Fibroblast of mammary gland (primary cell): Measurements from ENCODE around the gene UQCC3.
"Not testable (repeated sequence)": the region's sequence is repeated elsewhere in the genome, so short reads cannot be mapped to it uniquely, and the experiment has no call there.

Source experiments
- DNase-seq: peaks from one replicate; pipeline ENCODE4 v3.0.0-alpha.2; 2010; ENCODE audit warnings: low read depth
- H3K4me3 ChIP-seq: 2 replicates; pipeline ENCODE4 v1.5.1; 2011; ENCODE audit warnings: low read depth, mild to moderate bottlenecking, low read length, moderate library complexity; ENCODE audit not compliant: control insufficient read depth
- TF ChIP-seq, protein P1 (sequence below): conservative IDR thresholded peaks from 2 replicates; pipeline ENCODE4 v1.5.1; 2011; ENCODE audit warnings: low read depth, low read length, inconsistent platforms; ENCODE audit not compliant: control insufficient read depth, insufficient read depth

UQCC3 gene

DNA sequence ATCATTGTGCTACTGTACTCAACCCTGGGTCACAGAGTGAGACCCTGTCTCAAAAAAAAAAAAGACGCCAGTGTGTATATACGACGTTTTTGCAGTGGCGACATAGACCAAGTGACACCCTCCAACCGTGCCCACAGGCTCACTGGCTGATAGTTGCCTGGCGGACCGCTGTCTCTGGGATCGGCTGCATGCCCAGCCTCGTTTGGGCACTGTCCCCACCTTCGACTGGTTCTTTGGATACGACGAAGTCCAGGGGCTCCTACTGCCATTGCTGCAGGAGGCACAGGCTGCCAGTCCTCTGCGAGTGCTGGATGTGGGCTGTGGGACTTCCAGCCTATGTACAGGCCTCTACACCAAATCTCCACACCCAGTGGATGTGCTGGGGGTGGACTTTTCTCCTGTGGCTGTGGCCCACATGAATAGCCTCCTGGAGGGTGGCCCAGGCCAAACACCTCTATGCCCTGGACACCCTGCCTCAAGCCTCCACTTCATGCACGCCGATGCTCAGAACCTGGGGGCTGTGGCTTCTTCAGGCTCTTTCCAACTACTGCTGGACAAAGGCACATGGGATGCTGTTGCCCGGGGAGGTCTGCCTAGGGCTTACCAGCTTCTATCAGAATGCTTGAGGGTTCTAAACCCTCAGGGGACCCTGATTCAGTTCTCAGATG is 5.1 kb upstream of the UQCC3 start:
- TF ChIP-seq, protein P1, sequence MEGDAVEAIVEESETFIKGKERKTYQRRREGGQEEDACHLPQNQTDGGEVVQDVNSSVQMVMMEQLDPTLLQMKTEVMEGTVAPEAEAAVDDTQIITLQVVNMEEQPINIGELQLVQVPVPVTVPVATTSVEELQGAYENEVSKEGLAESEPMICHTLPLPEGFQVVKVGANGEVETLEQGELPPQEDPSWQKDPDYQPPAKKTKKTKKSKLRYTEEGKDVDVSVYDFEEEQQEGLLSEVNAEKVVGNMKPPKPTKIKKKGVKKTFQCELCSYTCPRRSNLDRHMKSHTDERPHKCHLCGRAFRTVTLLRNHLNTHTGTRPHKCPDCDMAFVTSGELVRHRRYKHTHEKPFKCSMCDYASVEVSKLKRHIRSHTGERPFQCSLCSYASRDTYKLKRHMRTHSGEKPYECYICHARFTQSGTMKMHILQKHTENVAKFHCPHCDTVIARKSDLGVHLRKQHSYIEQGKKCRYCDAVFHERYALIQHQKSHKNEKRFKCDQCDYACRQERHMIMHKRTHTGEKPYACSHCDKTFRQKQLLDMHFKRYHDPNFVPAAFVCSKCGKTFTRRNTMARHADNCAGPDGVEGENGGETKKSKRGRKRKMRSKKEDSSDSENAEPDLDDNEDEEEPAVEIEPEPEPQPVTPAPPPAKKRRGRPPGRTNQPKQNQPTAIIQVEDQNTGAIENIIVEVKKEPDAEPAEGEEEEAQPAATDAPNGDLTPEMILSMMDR: no peak
- DNase-seq: no peak
- peak overlapping the region; percentile 94 for H3K4me3 ChIP-seq

DNA sequence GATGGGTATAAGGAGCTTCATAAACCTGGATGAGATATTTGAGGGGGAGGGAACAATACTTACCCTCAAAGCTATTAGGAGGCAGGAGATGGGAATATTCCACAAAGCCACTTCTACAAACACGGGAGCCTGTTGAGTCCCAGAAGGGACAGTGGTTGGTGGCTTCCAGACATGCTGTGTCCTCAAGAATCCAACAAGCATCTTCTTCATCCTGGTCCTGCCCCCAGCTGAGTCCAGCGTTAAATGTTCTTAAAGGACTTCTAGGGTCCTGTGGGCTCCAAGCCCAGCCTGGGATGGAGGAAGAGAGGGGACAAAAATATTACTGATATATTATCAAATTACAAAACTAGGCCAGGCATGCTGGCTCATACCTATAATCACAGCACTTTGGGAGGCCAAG is 4.0 kb upstream of the UQCC3 start:
- TF ChIP-seq, protein P1: no peak
- DNase-seq: no peak
- no peak overlapping the region for H3K4me3 ChIP-seq

GRCh38 chr11:62669420-62670161 is 1.9 kb upstream of the UQCC3 start:
- TF ChIP-seq, protein P1: no peak
- no peak for DNase-seq
- no peak overlapping the region for H3K4me3 ChIP-seq

- DNase-seq: peak; percentile 41
- peak overlapping the region; percentile 86 for H3K4me3 ChIP-seq
- TF ChIP-seq, protein P1: no peak
These were observed 251 bp upstream of the UQCC3 start for GRCh38 chr11:62671236-62671607.

DNA sequence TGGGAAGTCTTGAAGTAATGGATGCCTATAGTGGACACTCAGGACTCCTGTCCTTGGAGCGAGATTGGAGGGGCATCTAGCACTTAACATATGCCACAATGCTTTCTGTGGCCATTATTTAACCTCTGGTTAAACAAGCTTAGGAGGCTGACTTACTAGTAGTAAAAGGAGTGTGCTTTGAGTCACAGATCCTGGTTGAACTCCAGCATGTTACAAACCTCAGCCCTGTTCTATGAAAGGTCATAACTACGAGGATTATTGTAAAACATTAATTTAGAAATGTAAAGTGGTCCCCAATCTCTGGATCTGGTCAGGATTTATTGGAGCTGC is 1.7 kb downstream of the UQCC3 start:
- peak; percentile 53 for DNase-seq
- peak overlapping the region; percentile 86 for H3K4me3 ChIP-seq
- TF ChIP-seq, protein P1: no peak

DNA sequence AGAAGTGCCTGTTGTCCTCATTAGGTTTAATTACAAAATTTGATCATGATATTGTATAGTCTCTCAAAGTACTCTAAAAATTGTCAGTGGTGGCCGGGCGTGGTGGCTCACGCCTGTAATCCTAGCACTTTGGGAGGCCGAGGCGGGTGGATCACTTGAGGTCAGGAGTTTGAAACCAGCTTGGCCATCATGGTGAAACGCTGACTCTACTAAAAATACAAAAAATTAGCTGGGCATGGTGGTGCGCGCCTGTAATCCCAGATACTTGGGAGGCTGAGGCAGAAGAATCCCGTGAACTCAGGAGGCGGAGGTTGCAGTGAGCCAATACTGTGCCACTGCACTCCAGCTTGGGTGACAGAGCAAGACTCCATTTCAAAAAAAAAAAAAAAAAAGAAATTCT is 3.9 kb downstream of the UQCC3 start:
- not testable (repeated sequence) for H3K4me3 ChIP-seq, DNase-seq

DNA sequence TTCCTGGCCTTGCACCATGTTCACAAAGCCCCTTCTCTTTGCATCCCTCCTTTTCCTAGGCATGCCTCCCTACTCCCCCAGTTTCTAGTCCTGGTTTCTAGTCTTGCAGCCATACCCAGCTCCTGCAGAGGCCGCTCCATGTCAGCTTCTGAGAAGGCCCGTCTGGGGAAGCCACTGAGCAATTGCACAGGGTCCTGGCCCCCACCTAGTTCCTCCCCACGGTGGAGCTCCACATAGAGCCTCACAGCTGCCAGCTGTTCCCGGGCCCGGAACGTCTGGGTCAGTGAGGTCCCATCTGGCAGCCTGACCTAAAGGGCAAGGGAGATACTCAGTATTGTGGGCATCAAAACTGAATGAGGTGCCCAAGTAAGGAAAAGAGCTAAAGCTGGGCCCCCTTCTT is 5.2 kb downstream of the UQCC3 start:
- H3K4me3 ChIP-seq: no peak overlapping the region
- no peak for DNase-seq
- TF ChIP-seq, protein P1: peak; percentile 5
